Measurements from ENCODE around the gene PDXDC1. TPM values are rescaled to one million over a fixed set of nuclear protein-coding genes. Genes with fewer than 3 reads are reported as not detected.
"Not testable (repeated sequence)": the region's sequence is repeated elsewhere in the genome, so short reads cannot be mapped to it uniquely, and the experiment has no call there.

PDXDC1 gene
- total RNA-seq, 2 experiments from 2014 or later, result 55.8 to 60.4 TPM

DNA sequence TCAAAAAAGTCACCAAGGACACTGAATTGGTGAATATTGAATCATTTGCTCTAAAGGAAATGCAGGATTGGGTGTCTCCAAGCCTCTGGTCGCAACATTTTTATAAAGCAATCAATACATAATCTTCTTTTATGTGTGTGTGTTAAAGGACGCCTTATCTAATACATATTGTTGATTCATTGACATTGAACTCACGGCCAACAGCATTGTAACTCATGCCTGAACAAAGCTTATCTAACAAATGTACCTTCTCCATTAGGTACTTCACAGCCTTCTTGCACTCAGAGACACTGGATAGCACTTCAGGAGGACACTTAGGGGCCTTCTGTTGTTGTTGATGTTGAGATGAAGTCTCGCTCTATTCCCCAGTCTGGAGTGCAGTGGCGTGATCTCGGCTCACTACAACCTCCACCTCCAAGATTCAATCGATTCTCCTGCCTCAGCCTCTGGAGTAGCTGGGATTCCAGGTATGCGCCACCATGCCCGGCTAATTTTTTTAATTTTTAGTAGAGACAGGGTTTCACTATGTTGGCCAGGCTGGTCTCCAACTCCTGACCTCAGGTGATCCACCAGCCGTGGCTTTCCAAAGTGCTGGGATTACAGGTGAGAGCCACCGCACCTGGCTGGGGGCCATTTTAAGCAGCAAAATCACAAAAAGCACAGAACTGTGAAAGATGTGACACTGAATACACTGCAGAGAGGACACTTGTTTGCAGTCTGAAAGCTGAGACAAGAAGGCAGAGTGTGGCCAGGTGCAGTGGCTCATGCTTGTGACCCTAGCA lies 13.2 kb upstream of the PDXDC1 start:
- Mint-ChIP-seq H3K36me3 (no peaks in the 10 kb centered on the region), H3K4me1 (no peaks in the 10 kb centered on the region), H3K4me3 (no peak overlapping the region), H3K27ac (no peak overlapping the region), H3K9me3 (no peaks in the 10 kb centered on the region), H3K27me3 (peaks cover 12% of the 10 kb centered on the region)
- ATAC-seq (ENCODE audit: low read depth), result no peak
- POLR2A ChIA-PET, result no interaction called here
- DNase-seq, result no peak

DNA sequence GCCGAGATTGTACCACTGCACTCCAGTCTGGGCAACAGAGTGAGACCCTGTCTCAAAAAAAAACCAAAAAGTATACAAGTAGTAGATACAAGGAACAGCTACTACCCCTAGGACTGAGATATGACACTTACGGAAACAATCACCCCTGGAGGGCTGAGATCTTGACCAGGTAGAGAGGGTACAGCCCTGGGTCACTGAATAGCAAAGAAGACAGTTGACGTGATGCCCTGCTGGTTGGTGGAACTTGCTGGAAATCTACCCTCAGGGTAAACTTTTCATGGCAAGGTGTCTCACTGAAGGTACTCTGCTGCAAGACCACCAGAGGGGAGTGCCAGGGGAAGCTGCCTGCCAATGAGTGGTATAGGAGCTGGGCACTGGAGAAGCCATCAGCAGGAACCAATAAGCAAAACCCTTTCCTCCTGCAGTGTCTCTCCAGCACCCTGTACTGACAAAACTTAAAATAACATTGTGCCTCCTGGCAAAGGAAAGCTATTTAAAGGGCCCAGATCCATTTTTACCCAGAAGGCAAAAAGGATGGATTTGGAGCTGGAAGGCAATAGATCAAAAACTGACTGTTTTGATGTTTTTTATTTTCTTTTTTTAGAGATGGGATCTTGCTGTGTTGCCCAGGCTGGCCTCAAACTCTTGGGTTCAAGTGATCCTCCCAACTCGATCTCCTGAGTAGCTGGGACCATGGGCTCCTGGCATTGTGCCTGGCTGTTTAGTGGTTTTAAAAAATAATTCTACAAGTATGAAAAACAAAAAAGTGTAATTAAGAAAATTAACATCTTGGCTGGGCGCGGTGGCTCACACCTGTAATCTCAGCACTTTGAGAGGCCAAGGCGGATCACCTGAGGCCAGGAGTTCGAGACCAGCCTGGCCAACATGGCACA lies 11.3 kb upstream of the PDXDC1 start:
- Mint-ChIP-seq H3K9me3 (no peaks in the 10 kb centered on the region), H3K27ac (no peak overlapping the region), H3K27me3 (peaks cover 15% of the 10 kb centered on the region), H3K4me1 (no peaks in the 10 kb centered on the region), H3K4me3 (no peak overlapping the region), H3K36me3 (no peaks in the 10 kb centered on the region)
- ATAC-seq (ENCODE audit: low read depth) (no peak), DNase-seq (no peak)
- POLR2A ChIA-PET, result no interaction called here

DNA sequence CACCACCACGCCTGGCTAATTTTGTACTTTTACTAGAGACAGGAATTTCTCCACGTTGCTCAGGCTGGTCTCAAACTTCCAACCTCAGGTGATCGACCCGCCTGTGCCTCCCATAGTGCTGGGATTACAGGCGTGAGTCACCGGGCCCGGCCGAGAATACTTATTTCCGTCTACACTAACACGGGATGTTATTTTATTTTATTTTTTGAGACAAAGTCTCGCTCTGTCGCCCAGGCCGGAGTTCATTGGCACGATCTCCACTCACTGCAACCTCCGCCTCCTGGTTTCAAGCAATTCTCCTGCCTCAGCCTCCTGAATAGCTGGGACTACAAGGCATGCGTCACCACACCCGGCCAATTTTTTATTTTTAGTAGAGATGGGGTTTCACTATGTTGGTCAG lies 9.5 kb upstream of the PDXDC1 start:
- POLR2A ChIA-PET, result no interaction called here
- Mint-ChIP-seq H3K4me3 (no peak overlapping the region), H3K4me1 (no peaks in the 10 kb centered on the region), H3K36me3 (no peaks in the 10 kb centered on the region), H3K27me3 (peaks cover 15% of the 10 kb centered on the region), H3K9me3 (no peaks in the 10 kb centered on the region), H3K27ac (no peak overlapping the region)
- DNase-seq, result no peak
- no peak for ATAC-seq (ENCODE audit: low read depth)

DNA sequence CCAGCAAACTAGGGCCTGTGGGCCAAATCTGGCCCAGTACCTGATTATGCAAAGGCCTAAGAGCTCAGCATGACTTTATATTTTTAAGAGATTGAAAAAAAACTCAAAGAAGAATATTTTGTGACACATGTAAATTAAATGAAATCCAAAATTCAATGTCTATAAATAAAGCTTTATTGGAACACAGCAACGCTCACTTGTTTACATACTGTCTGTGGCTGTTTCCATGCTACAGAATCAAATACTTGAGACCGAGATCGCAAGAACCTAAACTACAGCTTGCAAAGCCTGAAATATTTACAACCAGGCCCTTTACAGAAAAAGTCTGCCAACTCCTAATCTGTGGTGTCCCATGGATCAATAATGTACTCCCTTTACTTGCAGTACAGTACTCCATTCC lies 5.0 kb upstream of the PDXDC1 start:
- POLR2A ChIA-PET; H3K4me1 Mint-ChIP-seq; ATAC-seq (ENCODE audit: low read depth); DNase-seq; H3K27ac Mint-ChIP-seq; H3K27me3 Mint-ChIP-seq; H3K9me3 Mint-ChIP-seq; H3K36me3 Mint-ChIP-seq; H3K4me3 Mint-ChIP-seq: not testable (repeated sequence)

DNA sequence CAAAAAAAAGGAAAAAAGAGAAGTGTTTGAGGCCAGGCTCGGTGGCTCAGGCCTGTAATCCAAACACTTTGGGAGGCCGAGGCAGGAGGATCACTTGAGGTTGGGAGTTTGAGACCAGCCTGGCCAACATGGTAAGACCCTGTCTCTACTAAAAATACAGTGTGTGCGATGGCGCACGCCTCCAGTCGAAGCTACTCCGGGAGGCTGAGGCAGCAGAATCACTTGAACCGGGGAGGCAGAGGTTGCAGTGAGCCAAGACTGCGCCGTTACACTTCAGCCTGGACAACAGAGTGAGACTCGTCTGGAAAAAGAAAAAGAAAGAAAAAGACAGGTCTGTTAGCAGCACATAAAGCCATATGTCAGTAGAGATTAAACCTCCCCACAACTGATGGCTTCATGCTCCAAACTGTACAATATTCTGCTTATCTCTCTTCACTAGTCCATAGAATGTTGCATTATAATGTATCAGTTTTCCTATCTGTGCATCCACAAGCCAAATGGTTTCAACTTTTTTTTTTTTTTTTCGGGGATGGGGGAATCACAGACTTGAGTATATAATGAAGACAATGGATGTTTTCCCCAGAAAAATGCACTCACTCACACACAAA lies 3.1 kb upstream of the PDXDC1 start:
- H3K4me3 Mint-ChIP-seq; ATAC-seq (ENCODE audit: low read depth); DNase-seq; POLR2A ChIA-PET; H3K9me3 Mint-ChIP-seq; H3K27me3 Mint-ChIP-seq; H3K36me3 Mint-ChIP-seq; H3K27ac Mint-ChIP-seq: not testable (repeated sequence)
- peaks cover 11% of the 10 kb centered on the region for H3K4me1 Mint-ChIP-seq

DNA sequence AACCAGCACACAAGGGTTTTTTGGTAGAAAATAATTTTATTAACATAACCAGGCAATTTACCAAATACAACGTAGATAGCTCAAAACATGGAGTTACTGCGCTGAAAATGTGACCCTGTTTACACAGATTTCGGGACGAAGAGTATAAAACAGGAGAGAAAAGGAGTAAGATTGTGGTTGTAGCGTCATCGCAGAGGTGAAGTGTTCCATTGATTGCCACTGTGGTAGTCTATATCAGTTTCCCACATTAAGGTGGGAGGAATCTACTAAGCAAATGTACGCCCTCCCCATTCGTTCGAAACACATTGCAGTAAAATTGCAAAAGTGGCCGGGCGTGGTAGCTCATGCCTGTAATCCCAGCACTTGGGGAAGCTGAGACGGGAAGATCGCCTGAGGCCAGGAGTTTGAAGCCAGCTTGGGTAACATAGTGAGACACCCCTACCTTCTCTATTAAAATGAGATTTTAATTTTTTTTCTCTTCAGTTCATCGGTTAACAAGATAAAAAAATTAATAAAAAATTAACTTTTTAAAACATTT lies 972 bp upstream of the PDXDC1 start:
- POLR2A ChIA-PET; ATAC-seq (ENCODE audit: low read depth); H3K36me3 Mint-ChIP-seq; H3K27me3 Mint-ChIP-seq; H3K27ac Mint-ChIP-seq; DNase-seq; H3K9me3 Mint-ChIP-seq: not testable (repeated sequence)
- peaks cover 15% of the 10 kb centered on the region for H3K4me1 Mint-ChIP-seq
- peak overlapping the region; percentile 55 for H3K4me3 Mint-ChIP-seq

DNA sequence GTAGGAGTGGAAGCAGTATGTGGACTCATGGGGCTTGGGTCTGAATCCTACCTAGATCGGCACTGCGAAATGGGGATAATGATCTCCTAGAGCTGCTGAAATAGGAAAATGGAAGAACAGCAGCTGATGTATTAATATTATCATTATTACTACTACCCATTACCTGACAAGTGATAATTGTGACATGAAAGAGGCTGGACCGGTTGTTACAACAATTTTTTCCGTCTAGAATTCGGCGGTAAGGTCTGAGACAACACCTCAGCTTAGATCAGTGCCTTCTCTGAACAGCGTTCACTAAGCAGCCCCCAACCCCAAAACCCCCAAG lies 533 bp upstream of the PDXDC1 start:
- POLR2A ChIA-PET, result interaction anchor here (0.8 kb wide), 1 partner anchor 81 kb away, joined by 4 read pairs; the partner anchor contains the start of gene NTAN1
- not testable (repeated sequence) for H3K27me3 Mint-ChIP-seq; H3K36me3 Mint-ChIP-seq; DNase-seq; H3K9me3 Mint-ChIP-seq; ATAC-seq (ENCODE audit: low read depth)
- Mint-ChIP-seq H3K4me1 (peaks cover 15% of the 10 kb centered on the region), H3K27ac (peak overlapping the region; percentile 85), H3K4me3 (peak overlapping the region; percentile 90)

DNA sequence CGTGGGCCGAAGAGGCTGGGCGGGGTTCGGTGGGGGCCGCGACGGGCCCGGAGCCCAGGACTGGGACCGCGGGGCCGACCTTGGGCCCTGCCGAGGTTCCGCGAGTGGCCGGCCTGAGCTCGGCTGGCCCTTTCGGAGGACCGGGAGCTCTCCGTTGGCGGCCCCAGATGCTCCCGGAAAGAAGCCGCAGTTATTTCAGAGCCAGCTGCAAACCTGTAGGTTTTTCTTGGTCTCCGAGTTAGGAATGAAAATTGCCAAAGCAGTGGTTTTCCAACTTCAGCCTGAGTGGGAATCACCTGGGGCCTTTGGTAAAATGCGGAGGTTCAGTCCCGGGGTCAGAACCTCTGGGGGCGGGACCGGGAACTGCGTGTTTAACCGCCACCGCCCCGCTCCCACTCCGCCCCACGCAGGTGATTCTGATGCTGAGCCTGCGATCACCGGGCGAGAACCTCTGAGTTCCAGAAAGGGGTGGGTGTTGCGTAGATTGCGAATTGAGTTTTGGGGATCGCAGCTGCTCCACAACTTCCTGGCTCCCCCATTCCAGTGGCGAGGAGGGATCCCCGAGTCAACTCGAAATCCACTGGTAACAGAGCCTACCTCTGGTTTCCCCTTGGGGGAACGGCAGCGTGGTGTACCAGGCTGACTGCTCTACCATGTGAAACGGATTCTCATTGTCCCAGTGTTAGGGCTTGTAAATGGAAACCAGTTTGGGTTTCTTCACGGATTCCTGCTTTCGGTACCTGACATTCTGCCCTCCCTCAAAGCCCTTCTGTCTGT lies 780 bp downstream of the PDXDC1 start:
- H3K9me3 Mint-ChIP-seq; H3K36me3 Mint-ChIP-seq; ATAC-seq (ENCODE audit: low read depth); H3K27me3 Mint-ChIP-seq: not testable (repeated sequence)
- H3K4me3 Mint-ChIP-seq, result peak overlapping the region; percentile 82
- peak overlapping the region; percentile 70 for H3K27ac Mint-ChIP-seq
- peaks cover 15% of the 10 kb centered on the region for H3K4me1 Mint-ChIP-seq
- POLR2A ChIA-PET, result interaction anchor here (0.6 kb wide), 1 partner anchor 8 kb away, joined by 3 read pairs; no protein-coding TSS in a partner anchor
- DNase-seq, result peak; percentile 69

DNA sequence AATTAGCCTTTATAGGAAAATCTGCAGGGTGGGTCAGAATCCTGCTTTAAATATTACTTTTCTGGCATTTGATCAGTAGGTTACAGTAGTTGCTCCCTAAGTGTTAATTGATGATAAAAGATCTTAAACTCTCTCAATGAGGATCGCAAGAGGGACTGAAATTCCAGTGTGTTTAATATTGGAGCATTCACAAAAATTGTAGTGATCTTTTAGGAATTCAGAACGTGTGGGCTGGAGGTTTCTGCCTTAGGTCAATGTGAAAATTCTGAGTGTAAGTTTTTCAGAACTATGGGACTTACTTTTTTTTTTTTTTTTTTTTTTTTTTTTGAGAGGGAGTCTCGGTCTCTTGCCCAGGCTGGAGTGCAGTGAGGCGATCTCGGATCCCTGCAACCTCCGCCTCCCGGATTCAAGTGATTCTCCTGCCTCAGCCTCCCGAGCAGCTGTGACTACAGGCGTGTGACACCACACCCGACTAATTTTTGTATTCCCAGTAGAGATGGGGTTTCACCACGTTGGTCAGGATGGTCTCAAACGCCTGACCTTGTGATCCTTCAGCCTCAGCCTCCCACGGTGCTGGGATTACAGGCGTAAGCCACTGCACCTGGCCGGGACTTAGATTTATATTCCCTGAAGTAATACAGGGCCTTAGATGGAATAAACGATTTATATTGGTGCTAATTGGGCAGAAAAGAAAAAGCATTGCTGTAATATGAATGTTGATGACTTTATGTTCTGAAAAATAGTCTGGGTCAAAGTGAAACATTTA lies 2.3 kb downstream of the PDXDC1 start:
- H3K4me1 Mint-ChIP-seq, result peaks cover 17% of the 10 kb centered on the region
- ATAC-seq (ENCODE audit: low read depth); POLR2A ChIA-PET; H3K27me3 Mint-ChIP-seq; H3K9me3 Mint-ChIP-seq; H3K4me3 Mint-ChIP-seq; DNase-seq; H3K36me3 Mint-ChIP-seq; H3K27ac Mint-ChIP-seq: not testable (repeated sequence)

DNA sequence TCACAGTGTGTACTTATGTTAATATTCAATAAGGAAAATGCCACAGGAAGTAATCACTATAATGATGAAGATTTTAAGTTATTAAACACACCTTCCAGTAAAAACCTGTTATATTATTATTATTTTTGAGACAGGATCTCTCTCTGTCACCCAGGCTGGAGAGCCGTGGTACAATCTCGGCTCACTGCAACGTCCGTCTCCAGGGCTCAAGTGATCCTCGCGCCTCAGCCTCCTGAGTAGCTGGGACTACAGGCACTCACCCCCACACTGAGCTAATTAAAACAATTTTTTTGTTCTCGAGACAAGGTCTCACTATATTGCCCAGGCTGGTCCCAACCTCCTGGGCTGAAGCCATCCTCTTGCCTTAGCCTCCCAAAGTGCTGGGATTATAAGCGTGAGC lies 3.5 kb downstream of the PDXDC1 start:
- H3K36me3 Mint-ChIP-seq; H3K27ac Mint-ChIP-seq; H3K4me3 Mint-ChIP-seq; DNase-seq; POLR2A ChIA-PET; H3K27me3 Mint-ChIP-seq; ATAC-seq (ENCODE audit: low read depth); H3K9me3 Mint-ChIP-seq: not testable (repeated sequence)
- H3K4me1 Mint-ChIP-seq, result peaks cover 17% of the 10 kb centered on the region

DNA sequence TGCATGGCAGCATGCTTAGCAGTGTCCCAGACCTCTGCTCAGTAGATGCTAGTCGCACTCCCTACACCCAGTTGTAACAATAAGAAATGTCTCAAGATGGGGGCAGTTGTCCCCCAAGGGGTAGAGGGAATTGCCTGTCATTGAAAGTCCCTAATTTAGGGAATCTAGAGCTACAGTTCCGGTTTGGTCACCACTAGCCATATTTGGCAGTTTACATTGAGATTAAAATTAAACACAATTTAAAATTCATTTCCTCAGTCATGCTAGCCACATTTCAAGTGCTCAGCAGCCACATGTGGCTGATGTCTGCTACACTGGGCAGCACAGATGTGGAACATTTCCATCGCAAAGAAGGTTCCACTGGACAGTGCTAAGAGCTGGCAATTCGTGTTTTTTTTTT lies 4.1 kb downstream of the PDXDC1 start:
- H3K9me3 Mint-ChIP-seq, H3K27ac Mint-ChIP-seq, POLR2A ChIA-PET: not testable (repeated sequence)

DNA sequence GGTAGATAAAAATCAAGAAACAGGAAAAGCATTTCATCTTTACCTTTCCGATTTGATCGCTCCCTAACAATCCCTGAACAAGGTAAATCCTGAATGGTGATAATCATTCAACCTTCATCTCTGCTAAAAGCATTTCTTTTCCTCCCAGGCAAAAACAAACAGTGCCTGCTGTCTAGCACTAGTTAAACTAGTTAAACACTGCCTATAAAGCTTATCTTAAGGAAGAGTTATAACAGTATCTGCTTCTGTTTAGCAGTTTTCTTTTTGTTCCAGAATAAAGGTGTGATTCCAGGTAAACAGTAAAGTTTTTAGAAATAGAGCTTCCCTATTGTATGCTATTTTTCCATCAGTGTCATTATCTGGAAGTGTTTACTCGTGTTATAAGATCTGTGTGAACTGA lies 6.4 kb downstream of the PDXDC1 start:
- H3K4me3 Mint-ChIP-seq; H3K27ac Mint-ChIP-seq; H3K9me3 Mint-ChIP-seq; H3K36me3 Mint-ChIP-seq; ATAC-seq (ENCODE audit: low read depth); H3K27me3 Mint-ChIP-seq; POLR2A ChIA-PET; DNase-seq: not testable (repeated sequence)
- H3K4me1 Mint-ChIP-seq, result peaks cover 10% of the 10 kb centered on the region

More for the DNA sequence above, 4.1 kb downstream of the PDXDC1 start:
- not testable (repeated sequence) for H3K27me3 Mint-ChIP-seq; DNase-seq; ATAC-seq (ENCODE audit: low read depth); H3K4me3 Mint-ChIP-seq; H3K36me3 Mint-ChIP-seq
- H3K4me1 Mint-ChIP-seq, result peaks cover 15% of the 10 kb centered on the region
